COLO668 (cell line): ENCODE measurements around the gene PIWIL4.
A peak's percentile ranks its signal among the peaks of the same experiment; 100 is the strongest.

Source experiments
- DNase-seq: peaks from one replicate; lab custom pipeline; 2025; ENCODE audit not compliant: unreplicated experiment; lab: John Stamatoyannopoulos, UW

PIWIL4 gene

DNA sequence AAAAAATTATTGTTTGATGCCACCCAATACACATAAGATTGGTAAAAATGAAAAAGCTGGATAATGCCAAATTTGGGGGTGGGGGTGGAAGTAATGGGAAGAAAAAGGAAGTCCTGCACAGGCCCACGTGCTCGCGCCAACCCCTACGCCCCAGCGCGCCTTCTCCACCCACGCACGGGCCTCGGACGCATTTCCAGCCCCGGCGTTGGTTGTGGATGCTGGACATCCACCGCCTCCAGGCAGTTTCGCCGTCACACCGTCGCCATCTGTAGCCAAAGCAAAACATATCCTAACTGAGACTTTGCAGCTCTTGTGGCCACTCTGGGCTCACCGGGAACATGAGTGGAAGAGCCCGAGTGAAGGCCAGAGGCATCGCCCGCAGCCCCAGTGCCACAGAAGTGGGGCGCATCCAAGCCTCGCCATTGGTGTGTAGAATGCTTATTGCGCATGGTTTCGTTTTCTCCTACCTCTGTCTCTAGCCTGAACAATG, at the start of gene PIWIL4:
Gene PIWIL4 (plus strand): TSS at position 188 of the 490 bp plus-strand sequence. CDS start 151 bp downstream, at position 339.
- DNase-seq: no peak

DNA sequence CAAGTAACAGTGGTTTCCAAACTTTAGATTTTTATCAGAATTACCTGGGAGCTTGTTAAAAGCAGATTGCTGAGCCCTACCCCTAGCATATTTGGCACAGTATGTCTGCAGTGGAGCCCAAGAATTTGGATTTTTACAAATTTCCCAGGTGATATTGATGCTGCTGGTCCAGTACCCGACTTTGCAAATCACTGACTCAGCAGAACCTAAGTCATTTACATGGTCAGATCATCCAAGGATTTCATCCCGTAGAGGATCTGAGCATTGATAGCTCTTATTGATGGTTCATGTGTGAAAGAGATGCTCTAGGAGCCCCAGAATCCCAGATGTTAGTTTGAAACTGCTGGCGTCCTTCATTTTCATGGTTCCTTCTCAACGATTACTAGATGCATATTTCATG, 48.9 kb upstream of the PIWIL4 start:
- DNase-seq: no peak

DNA sequence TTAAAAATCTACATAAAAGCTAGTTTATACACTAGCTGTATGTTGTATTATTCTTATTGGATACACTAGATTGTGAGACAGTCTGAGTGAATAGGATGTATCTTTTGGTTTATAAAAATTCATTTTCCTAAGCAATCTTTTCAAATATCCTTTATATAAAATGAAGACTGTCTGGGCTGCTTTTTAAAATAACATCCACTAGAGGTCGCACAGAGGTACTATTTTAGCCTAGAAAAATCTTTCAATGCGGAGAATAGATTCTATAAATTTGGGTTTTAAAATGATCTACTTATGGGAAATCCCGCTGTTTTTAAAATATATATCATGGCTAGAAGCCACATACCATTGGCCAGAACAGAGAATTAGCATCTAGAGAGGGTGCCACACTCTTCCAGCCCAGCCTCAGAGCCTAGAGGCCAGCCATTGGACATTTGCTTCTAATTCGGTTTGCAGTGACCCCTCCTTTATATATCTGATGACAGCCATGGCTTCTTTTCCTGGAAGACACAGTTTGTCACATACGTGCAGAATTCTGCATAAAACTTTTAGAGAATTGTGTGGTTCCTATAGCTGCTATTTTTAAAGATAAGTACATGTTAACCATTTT, 47.6 kb upstream of the PIWIL4 start:
- no peak for DNase-seq

DNA sequence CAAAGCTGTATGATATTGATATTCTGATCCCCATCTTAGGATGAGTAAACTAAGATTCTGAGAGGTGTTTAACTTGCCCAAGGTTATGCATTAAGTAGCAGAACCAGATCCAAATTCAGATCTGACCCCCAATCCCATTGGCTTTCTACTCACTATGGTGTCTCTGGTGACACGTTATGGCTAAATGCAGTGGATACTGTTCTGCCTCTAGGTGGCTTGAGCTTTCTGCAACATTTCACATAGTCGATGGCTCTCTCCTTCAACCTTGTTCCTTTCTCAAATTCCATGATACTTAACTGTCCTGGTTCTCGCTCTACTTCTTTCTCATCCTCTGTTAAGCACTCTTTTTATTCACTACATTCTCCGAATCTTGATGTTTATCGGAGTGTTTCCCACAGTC, 45.5 kb upstream of the PIWIL4 start:
- no peak for DNase-seq

DNA sequence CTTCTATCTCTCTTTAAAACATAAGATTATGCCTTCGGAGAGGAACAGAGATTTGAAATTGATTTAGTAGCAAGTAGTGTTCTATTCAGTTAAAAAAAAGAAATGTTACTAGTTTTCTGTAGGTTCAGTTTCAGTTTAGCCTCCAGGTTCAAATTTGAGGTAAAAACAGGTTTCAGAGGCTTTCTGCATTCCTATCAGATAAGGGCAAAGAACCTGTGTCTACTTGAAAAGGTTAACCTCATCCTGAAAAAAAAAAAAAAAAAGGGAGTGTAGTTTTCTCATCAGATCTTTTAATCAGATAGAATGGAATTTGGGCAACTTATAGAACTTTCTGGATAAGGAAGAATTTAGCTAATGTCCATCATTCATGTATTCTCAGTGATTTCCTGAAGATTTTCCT, 42.8 kb upstream of the PIWIL4 start:
- no peak for DNase-seq

DNA sequence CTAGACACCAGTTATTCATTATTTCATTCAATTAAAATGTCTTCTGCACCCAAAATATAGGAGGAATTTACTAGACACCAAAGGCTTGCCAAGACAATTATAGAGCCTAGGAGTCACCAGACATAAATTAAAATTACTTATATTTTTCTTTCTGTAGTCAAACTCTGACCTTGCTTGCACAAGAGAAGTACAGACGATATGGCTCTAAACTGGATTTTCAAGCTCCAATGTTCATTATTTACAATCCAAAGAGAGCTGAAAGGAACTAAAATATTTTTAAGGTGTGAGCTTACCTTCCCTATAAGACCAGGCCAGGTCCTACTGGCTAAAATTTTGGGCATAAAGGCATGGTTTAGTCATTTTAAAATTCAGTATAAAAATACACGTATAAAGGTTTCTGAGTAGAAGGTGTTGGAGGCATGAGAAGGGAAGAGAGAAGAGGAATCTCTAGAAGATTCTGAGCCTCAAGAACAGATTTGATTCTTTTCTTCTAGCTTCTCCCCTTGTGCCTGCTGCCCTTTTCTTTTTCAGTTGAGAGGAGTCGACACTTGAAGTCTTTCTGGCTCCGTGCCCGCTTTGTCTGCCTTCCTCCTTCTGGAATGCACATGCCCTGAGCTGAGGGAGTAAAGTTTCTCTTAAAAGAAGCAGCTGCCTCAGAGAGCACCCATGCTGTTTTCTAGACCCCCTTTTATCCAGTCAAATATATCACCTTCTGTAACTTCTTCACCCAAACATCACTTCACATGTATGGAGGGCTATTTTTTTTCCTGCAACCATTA, 41.4 kb upstream of the PIWIL4 start:
- no peak for DNase-seq

DNA sequence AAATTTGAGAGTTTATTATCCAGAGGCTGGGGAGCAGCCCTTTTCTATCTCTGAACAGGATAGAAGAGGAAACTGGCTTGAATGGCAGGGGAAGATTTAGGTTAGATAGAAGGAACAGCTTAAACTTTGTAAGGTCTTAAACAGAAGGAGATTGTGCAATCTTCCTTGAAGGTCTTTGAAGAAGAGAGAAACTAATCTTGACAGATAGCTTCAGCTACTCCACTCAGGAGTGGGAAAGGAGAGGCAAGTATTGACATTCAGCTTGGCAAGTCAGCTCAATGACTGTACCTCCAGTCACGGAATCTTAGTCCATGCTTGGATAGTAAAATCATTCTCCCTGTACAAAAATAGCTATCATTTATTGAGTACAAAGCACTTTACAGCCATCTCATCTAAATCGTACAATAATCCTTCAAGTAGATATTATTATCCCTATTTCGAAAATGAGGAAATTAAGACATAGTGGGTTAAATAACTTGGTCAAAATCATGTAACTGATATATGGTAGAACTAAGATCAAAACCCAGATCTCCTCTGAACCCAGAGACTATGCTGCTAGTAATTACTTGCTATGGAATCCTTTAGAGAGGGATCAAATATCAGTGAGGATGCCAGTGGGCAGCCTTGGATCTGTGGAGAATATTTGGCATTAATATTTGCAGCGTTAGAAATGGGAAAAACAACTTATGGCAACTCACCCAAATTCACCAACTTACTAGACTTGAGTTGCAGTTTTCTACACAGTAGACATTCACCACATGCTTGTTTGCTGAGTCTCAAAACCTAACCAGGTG, 40.3 kb upstream of the PIWIL4 start:
- DNase-seq: no peak

DNA sequence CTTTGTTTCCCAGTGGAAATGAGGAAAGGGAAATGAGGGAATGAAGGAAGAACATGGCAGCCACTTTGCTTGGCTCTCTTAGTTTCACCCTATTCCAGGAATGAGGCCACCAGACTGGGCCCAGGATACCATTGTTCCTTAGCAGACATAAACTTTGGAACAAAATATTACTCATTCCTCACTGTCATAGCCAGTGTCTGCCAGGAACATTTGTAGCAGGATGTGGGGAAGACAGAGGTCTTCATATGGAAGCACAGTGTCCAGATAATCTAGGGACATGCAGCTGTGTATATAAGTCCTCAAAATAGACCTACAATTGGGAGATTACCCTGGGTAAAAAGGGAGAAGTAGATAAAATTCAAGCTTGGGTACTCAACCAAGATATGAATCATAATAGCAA, 38.6 kb upstream of the PIWIL4 start:
- no peak for DNase-seq

DNA sequence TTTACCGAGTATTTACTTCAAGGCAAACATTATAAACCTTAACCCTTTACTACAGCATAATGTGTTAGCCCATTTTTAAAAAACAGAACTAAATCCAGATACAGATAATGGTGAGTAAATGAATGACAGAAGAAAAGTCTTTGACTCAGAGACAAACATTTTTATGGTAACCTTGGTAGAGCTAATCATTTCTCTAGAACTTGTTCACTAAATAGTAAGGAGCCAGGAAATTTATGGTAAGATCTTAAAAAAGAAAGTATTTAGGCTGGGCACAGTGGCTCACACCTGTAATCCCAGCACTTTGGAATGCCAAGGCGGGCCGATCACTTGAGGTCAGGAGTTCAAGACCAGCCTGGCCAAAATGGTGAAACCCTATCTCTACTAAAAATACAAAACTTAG, 35.0 kb upstream of the PIWIL4 start:
- no peak for DNase-seq

DNA sequence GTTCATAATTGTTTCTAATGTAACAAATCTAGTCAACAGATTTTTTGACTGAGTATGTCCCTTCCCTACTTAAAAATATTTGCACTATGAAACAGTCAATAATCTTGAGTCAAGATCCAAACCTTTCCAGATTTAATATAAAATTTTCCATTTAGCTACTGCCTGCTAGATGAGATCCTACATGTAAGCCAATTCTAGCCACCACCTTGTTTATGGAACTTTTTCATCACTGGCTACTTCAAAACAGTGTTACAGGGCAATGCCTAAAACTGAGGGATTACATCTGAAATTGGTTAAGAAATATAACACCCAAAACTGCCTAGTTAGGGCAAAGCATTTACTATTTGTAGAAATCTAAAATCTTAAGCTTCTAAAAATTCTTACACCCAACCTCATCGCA, 34.0 kb upstream of the PIWIL4 start:
- DNase-seq: no peak

DNA sequence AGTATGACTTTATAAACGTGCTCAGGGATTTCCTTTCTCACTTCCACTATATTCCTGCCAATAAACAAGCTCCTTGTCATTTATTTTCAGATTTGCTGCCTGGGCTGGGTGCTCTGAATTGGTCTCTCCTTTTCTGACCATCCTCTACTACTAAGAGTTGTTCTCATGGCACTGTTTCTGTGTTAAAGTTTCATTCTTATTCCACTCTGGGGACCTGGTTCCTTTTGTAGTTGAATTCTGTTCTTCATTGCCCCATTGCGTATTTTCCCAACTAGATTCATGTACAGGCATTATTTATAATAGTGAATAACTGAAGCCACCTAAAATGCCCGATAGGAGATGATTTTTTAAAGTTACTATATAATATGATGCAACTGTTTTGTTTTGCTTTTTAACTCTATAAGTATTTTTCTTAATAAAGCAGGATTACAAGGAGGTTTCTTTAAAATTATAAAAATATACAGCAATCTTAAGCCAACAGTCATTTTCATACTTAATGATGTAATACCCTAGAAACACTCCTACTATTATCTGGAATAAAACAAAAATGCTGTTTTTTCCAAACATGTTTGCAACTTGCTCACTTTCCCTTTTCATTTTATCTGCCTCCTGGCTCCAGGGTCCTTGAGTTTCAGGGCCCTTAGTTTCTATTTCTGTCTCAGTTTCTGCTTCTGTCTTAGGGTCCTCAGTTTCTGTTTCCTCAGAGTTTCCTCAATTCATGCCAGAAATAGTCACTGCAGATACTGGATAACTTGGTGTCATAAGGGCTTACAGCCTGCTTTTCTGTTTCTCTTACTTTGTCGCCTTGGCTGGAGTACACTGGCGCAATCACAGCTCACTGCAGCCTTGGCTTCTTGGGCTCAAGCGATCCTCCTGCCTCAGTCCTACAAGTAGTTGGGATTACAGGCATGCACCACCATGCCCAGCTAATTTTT, 33.2 kb upstream of the PIWIL4 start:
- DNase-seq: no peak

DNA sequence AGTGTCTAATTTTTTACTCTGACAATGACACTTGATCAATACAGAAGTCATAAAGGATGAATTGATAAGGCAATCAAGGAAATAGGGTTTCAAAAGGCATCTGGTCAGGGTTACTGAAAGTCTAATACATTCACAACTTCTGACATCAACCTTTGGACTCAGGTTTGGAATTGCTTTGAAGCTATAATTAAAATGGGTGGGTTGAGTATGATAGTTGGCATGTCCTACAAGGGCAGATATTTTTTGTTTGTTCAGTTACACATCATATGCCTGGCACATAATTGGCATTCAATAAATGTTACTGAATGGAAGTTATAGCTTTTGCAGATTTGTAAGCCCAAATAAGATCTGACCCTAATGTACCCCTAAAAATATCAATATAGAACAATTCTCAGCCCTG, 30.8 kb upstream of the PIWIL4 start:
- DNase-seq: no peak

DNA sequence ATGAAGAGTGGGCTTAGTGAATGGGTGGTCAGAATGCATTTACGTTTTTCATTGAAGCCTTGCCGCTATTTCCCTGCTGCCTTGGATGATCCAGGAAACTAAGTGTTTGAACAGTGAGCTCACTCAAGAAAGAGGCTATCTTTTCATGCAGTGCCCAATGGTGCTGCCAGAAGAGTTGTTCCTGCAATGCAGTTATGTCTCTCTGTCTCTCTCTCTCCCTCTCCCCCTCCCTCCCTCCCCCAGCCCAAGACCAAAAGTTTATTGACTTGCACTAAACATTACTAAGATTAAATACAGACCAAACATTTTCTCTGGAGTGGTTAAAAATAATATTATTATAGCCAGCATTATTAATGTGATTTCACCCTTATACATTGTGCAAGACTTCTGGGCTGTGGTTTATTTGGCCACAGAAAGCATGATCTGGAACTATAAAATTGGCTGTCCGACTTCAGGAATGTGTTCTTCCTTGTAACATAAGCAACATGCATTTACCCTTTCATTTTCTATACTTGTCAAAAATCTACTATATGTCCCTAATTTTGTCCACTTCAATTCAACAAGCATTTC, 30.1 kb upstream of the PIWIL4 start:
- DNase-seq: no peak

DNA sequence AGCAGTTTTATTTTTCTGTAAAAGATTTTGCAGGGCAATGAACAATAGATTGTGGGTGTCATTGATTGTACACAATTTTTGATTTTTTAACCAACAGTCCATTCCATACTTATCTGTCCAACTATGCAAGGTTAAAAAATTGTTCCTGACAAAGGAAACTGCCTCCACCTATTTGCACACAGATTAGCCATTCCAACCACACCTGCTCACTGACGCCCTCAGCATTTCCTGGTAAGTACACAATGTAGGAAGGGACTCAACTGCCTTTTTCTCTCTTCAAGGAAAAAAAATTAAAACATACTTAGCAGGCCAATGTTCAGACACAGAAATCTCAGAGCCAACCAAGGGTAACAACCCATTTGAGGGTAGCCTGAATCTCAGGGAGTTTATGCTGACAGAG, 27.7 kb upstream of the PIWIL4 start:
- DNase-seq: peak; percentile 14

DNA sequence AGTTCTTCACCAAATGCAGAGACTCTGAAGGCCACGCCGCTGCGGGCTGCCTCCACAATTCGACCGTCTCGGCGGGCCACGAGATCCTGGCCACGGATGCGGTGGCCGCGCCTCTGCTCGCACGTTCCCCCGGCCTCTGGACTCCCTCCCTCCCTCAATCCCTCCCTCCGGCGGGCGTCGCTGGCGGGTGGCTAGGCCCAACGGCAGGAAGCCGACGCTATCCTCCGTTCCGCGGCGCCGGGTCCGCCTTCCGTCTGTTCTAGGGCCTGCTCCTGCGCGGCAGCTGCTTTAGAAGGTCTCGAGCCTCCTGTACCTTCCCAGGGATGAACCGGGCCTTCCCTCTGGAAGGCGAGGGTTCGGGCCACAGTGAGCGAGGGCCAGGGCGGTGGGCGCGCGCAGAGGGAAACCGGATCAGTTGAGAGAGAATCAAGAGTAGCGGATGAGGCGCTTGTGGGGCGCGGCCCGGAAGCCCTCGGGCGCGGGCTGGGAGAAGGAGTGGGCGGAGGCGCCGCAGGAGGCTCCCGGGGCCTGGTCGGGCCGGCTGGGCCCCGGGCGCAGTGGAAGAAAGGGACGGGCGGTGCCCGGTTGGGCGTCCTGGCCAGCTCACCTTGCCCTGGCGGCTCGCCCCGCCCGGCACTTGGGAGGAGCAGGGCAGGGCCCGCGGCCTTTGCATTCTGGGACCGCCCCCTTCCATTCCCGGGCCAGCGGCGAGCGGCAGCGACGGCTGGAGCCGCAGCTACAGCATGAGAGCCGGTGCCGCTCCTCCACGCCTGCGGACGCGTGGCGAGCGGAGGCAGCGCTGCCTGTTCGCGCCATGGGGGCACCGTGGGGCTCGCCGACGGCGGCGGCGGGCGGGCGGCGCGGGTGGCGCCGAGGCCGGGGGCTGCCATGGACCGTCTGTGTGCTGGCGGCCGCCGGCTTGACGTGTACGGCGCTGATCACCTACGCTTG, 23.2 kb upstream of the PIWIL4 start, which contains the start of gene FUT4:
Gene FUT4 (plus strand): TSS at position 227 of the 951 bp plus-strand sequence. CDS start 213 bp downstream, at position 440.
- peak; percentile 91 for DNase-seq

DNA sequence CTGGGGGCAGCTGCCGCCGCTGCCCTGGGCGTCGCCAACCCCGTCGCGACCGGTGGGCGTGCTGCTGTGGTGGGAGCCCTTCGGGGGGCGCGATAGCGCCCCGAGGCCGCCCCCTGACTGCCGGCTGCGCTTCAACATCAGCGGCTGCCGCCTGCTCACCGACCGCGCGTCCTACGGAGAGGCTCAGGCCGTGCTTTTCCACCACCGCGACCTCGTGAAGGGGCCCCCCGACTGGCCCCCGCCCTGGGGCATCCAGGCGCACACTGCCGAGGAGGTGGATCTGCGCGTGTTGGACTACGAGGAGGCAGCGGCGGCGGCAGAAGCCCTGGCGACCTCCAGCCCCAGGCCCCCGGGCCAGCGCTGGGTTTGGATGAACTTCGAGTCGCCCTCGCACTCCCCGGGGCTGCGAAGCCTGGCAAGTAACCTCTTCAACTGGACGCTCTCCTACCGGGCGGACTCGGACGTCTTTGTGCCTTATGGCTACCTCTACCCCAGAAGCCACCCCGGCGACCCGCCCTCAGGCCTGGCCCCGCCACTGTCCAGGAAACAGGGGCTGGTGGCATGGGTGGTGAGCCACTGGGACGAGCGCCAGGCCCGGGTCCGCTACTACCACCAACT, 22.4 kb upstream of the PIWIL4 start:
- DNase-seq: peak; percentile 62

DNA sequence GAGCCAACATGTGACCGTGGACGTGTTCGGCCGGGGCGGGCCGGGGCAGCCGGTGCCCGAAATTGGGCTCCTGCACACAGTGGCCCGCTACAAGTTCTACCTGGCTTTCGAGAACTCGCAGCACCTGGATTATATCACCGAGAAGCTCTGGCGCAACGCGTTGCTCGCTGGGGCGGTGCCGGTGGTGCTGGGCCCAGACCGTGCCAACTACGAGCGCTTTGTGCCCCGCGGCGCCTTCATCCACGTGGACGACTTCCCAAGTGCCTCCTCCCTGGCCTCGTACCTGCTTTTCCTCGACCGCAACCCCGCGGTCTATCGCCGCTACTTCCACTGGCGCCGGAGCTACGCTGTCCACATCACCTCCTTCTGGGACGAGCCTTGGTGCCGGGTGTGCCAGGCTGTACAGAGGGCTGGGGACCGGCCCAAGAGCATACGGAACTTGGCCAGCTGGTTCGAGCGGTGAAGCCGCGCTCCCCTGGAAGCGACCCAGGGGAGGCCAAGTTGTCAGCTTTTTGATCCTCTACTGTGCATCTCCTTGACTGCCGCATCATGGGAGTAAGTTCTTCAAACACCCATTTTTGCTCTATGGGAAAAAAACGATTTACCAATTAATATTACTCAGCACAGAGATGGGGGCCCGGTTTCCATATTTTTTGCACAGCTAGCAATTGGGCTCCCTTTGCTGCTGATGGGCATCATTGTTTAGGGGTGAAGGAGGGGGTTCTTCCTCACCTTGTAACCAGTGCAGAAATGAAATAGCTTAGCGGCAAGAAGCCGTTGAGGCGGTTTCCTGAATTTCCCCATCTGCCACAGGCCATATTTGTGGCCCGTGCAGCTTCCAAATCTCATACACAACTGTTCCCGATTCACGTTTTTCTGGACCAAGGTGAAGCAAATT, 21.7 kb upstream of the PIWIL4 start:
- DNase-seq: no peak

DNA sequence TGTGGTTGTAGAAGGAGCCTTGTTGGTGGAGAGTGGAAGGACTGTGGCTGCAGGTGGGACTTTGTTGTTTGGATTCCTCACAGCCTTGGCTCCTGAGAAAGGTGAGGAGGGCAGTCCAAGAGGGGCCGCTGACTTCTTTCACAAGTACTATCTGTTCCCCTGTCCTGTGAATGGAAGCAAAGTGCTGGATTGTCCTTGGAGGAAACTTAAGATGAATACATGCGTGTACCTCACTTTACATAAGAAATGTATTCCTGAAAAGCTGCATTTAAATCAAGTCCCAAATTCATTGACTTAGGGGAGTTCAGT, 21.1 kb upstream of the PIWIL4 start:
- no peak for DNase-seq
